Measurements from ENCODE around the gene FTSJ1.

Gene FTSJ1

GRCh38 chrX:48489296-48489695 lies 13.3 kb downstream of the FTSJ1 start:
- no peak for TF ChIP-seq CTCF (conservative IDR thresholded peaks at IDR 0.05; ENCODE audit: low read depth, low read length)
- H3K4me3 ChIP-seq (ENCODE audit: low read depth, low read length), result no peak overlapping the region
- no peak for DNase-seq (ENCODE audit: low read depth)

- DNase-seq (ENCODE audit: low read depth), result no peak
- no peak for TF ChIP-seq CTCF (conservative IDR thresholded peaks at IDR 0.05; ENCODE audit: low read depth, low read length)
- no peak overlapping the region for H3K4me3 ChIP-seq (ENCODE audit: low read depth, low read length)
Observed at GRCh38 chrX:48489892-48490291, 13.9 kb downstream of the FTSJ1 start.

- TF ChIP-seq CTCF (conservative IDR thresholded peaks at IDR 0.05; ENCODE audit: low read depth, low read length), result no peak
- no peak overlapping the region for H3K4me3 ChIP-seq (ENCODE audit: low read depth, low read length)
- no peak for DNase-seq (ENCODE audit: low read depth)
Observed at GRCh38 chrX:48490661-48491060, 14.7 kb downstream of the FTSJ1 start.

GRCh38 chrX:48491809-48492208 lies 15.8 kb downstream of the FTSJ1 start:
- no peak overlapping the region for H3K4me3 ChIP-seq (ENCODE audit: low read depth, low read length)
- TF ChIP-seq CTCF (conservative IDR thresholded peaks at IDR 0.05; ENCODE audit: low read depth, low read length), result no peak
- DNase-seq (ENCODE audit: low read depth), result no peak

- TF ChIP-seq CTCF (conservative IDR thresholded peaks at IDR 0.05; ENCODE audit: low read depth, low read length), result no peak
- DNase-seq (ENCODE audit: low read depth), result peak; percentile 53
- no peak overlapping the region for H3K4me3 ChIP-seq (ENCODE audit: low read depth, low read length)
Observed at GRCh38 chrX:48492293-48492910, 16.4 kb downstream of the FTSJ1 start.

- DNase-seq (ENCODE audit: low read depth), result peak; percentile 74
- TF ChIP-seq CTCF (conservative IDR thresholded peaks at IDR 0.05; ENCODE audit: low read depth, low read length), result peak; percentile 62
- H3K4me3 ChIP-seq (ENCODE audit: low read depth, low read length), result no peak overlapping the region
Observed at GRCh38 chrX:48493890-48494364, 17.9 kb downstream of the FTSJ1 start.

- no peak for TF ChIP-seq CTCF (conservative IDR thresholded peaks at IDR 0.05; ENCODE audit: low read depth, low read length)
- peak; percentile 21 for DNase-seq (ENCODE audit: low read depth)
- H3K4me3 ChIP-seq (ENCODE audit: low read depth, low read length), result no peak overlapping the region
Observed at GRCh38 chrX:48496660-48497059, 20.7 kb downstream of the FTSJ1 start.

Measured in choroid plexus epithelial cell (primary cell).